NCI-H2081 (cell line): ENCODE results near the gene KANSL3.

ENCODE experiments used
- DNase-seq, 2 experiments: peaks; one replicate each; lab custom pipeline; 2025; lab: John Stamatoyannopoulos, UW

Gene KANSL3

GRCh38 chr2:96604104-96604503 lies 34.0 kb downstream of the KANSL3 start:
- no peak for DNase-seq

DNA sequence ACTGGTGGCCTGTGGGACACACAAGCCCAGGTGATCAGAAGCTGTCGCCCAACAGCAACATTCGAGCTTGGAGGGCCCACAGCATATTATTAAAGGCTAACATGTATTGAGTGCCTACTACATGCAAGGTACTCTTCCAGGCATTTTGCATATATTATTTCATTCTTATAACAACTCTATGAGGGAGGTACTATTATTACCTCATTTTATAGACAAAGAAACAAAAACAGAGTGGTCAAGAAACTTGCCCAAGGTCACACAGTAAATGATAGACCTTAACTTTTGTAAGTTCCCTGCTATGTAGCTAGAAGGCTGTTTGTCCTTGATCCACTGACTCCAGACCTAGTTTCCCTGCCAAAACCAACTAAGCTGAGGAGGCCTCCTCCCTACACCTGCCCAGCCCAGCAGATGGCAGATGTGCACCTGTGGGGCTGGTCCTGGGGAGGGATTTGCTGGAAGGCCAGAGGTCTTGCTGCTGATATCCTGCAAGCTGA lies 35.7 kb downstream of the KANSL3 start:
- no peak for DNase-seq

DNA sequence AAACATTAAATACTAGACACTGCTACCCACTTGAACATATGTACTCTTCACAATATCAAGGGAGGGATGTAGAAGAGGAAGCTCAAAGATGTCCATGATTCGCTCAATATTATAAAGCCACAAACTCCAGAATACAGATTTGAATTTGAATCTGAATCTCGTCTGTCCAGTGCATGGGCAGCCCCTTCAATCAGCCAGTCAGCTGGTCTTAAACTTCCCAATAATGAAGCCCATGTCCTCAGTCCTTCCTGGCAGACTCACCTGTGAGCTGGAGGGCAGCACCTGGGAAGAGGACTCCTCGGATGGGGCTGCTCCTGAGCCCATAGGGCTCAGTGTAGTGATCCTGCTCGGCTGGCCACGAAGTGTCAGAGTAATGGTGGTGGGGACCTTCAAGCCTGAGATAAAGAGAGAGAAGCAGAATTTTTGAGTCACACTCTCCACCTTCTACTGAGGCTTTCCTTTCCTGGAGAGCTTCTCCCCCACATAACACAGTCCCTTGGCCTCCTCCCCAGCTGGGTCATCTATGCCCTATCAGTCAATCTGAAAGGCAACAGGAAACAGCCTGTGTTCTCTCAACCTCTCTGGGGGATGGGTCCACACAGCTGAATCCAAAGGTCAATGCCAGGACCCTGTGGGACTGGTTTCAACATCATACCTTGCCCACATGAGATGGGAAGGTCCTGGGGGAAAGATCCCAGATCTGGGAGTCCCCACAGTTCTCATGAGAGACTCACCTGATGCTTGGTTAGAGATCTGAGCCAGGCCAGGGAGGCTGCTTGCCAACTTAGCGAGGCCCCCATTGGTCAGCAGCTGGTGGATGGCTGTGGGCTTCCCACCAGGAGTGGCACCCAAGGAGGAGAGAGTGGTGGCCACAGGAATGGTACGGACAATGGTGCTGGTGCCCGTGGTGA lies 36.5 kb downstream of the KANSL3 start:
- DNase-seq: no peak

GRCh38 chr2:96599941-96600340 lies 38.2 kb downstream of the KANSL3 start:
- DNase-seq: no peak

GRCh38 chr2:96596596-96596995 lies 41.5 kb downstream of the KANSL3 start:
- DNase-seq: no peak

- no peak for DNase-seq
Measured at GRCh38 chr2:96594691-96595152, 43.4 kb downstream of the KANSL3 start.

- no peak for DNase-seq
Measured at GRCh38 chr2:96594282-96594681, 43.8 kb downstream of the KANSL3 start.

DNA sequence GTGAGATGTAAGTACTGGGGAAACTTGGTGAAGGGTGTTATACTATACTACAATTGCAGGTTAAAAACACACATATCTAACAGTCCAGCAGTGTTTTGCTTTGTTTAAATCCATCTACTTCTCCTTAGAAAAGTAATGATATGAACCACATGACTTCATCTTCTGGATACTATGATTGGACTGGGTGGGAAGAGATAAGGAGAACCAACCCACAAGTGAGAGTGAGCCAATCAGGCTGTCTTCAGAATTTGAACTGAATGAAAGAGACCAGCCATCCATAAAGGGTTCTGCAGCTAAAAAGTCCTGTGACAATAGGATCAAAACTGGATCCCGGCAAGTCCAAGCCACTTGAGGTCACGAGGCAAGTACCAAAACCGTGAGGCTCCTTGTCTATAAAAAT lies 46.6 kb downstream of the KANSL3 start:
- no peak for DNase-seq

DNA sequence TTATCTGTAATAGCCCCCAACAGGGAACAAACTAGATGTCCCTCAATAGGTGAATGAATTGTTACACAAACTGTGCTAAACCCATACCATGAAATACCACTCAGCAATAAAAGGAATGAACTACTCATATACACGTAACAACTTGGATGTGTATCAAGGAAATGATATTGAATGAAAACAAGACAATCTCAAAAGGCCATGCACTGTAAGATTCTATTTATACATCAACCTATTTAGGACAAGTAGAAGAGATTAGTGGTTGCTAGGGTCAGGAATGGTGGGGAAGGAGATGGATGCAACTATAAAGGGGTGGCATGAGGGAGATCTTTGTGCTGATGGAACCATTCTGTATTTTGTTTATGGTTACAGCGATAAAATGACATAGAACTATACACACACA lies 47.1 kb downstream of the KANSL3 start:
- no peak for DNase-seq

GRCh38 chr2:96587843-96588242 lies 50.3 kb downstream of the KANSL3 start:
- no peak for DNase-seq

GRCh38 chr2:96584017-96584416 lies 54.1 kb downstream of the KANSL3 start:
- DNase-seq: no peak

DNA sequence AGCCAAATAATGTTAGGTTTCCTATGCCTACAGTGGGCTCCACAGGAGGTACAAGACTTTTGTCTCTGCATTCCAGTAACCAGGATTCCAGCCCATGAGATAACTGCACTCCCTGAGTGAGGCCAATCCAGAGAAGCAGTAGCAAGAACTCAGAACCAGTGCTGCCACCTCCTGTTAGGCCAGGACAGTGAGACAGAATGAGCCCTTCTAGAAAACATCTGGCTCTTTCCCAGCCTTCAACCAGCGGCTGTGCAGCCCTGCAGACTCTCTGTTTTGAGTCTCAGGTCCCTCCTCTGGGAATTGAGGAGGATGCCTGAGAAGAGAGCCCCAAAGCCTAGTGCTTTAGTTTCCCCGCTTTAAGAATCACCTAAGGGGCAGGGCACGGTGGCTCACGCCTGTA lies 57.3 kb downstream of the KANSL3 start:
- DNase-seq: no peak

- no peak for DNase-seq
Measured at GRCh38 chr2:96579422-96579821, 58.7 kb downstream of the KANSL3 start.

DNA sequence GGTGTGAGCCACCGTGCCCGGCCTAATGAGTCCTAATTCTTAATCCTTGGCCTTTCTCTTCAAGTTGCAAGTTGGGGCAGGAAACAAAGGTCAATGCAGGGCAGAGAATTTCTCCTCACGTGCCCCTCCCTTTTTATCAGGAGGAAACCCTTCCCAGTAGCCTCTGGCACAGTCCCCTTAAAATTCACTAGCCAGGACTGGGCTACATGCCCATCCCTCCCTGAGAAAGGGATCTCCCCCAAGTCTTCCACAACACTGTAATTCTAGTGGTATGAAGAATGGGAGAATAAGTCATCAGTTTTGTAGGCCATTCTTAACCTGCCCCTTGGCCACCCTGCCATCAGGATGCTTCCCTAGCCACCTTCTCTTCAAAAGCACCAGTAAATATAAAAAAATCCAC lies 59.4 kb downstream of the KANSL3 start:
- DNase-seq: no peak

DNA sequence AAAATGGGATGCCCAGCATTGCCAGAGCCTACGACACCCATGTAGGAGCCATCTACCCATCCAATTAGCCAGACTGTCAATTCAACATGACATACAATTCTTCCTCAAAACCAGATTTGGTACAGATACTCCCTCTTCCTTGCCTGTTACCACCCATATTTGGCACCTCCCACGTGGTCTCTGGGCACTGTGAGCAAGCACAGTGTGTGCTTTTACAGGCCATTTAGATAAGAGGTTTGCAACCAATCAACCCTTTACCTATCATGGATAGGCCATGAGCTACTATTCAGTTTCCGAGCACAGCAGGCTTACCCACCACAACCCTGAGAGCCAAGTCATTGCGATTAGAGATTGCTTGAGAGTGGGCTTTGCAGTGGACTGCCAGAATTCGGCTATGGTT lies 60.6 kb downstream of the KANSL3 start:
- no peak for DNase-seq

DNA sequence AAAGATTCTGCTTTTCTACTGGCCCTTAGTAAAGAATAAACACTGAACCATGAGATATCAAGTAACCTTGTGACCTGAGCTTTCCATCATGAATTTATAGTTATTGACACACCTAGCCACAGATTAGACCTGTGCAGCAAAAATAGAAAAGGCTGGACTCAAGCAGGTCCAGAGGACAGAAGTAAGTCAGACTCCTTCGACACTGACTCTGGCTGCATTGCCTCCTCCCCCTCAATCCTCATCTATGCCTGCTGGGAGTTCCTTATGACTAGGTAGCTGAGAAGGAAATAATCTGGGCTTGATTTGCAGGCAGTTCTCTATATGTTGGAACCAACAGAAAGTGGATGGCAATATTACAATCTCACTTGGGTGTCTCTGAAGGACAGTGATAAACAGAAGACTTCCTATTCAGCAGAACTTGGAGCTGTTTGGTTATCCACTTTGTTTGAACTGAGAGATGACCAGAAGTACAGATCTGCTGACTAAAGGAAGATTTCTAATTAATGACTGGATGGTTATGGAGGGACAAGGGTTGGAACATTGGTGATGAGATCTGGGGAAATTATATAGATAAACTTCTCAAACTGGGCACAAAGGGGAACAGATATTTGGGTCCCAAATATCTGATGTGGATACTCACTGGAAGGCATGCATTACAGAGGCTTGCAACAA lies 62.2 kb downstream of the KANSL3 start:
- DNase-seq: no peak

DNA sequence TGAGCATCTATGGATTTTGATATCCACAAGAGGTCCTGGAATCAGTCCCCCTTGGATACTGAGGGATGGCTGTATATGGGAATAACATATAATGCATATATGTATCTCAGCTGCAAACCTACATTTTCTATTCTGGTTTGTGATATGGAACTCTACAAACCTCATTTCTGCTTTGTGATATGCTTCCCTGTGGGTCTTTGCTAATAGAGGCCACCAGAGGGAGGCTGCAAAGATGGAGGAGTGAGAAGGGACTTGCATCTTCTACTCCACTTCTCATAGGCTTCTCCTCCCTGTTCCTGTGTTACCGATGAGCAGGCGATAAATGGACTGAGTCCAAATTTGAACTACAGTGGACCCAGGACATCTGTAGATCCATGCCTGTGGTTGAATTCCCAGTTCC lies 63.7 kb downstream of the KANSL3 start:
- no peak for DNase-seq

GRCh38 chr2:96568094-96568493 lies 70.0 kb downstream of the KANSL3 start:
- no peak for DNase-seq

GRCh38 chr2:96565111-96565510 lies 73.0 kb downstream of the KANSL3 start:
- no peak for DNase-seq

DNA sequence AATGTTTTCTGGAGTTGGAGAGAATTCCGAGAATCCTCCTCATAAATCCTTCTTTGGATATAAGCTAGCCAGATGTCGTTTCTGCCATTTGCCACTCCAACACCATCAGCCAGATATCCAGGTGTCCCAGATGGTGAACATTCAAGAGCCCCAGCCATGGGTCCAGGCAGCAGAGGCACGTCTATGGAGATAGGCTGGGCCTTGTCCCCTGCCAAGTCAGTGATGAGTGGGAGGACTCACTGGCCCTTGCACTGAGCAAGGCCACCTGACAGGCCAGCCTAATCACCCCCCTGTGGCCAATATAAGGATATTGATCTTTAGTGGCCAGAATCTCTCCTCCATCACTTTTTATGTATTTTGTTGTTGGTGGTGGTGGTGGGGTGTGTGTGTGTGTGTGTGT lies 73.5 kb downstream of the KANSL3 start:
- no peak for DNase-seq

DNA sequence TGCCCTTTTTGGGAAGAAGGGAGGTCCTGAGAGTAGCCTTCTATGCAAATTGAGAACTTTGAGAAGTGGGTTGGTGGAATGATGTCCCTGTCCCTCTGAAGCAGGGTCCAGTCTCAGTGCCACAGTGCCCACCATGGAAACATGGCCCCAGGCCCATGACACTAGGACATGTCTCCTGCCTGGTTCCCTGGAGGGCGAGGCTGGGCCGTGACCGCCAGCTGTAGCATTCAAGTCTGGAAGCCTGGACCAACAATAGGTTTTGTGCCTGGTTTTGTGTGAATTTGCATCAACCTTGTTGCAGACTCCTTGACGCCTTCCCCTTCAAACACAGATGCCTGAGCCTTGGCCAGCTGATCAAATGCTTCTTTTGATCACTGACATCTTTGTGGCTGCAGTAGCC lies 74.1 kb downstream of the KANSL3 start:
- no peak for DNase-seq

DNA sequence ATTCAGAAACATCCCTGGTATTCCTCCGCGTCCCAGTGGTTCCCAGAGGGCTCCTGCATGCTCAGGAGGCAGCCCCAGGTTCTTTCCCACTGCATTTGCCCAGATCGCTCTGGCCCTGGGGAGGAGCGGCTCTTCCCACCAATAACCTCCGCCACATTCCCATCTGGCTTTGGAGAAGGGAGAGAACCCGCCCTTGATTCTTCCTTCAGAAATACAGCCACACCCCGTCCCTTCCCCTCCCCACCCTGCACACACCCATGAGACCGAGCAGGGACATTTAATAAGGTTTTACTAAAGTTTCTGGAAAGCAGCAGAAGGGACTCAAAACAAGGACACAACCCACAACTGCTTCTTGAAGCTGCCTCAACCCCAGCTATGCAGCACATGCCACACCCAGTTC lies 79.6 kb downstream of the KANSL3 start:
- DNase-seq: no peak

GRCh38 chr2:96558061-96558460 lies 80.1 kb downstream of the KANSL3 start:
- DNase-seq: no peak
